Calu3 (cell line): ENCODE data around the gene SLC66A2. TPM values are rescaled to one million over a fixed set of nuclear protein-coding genes. Genes with fewer than 3 reads are reported as not detected.
"Not testable (repeated sequence)": the region's sequence is repeated elsewhere in the genome, so short reads cannot be mapped to it uniquely, and the experiment has no call there.

ENCODE experiments used
- BruUV-seq: library from RNA; stranded (reverse); fragments of 400-500 nt; replicated peaks from 2 replicates; lab custom pipeline; 2021; lab: Mats Ljungman, UMichigan
- CTCF ChIA-PET: fragments of 300-600 bp; sonication (Branson Sonifier 250); formaldehyde crosslinking; loops from one replicate; lab custom pipeline; 2022; ENCODE audit warnings: antibody characterized with exemption; lab: Charles Lee
- DNase-seq: peaks from one replicate; pipeline ENCODE4 v3.0.0; 2022
- H3K27ac Mint-ChIP-seq: one replicate; pipeline ENCODE4 v1.8.0; 2022; ENCODE audit warnings: mixed read lengths; ENCODE audit not compliant: unreplicated experiment
- H3K27me3 Mint-ChIP-seq: one replicate; pipeline ENCODE4 v1.8.0; 2022; ENCODE audit warnings: mixed read lengths; ENCODE audit not compliant: unreplicated experiment
- H3K36me3 Mint-ChIP-seq: one replicate; pipeline ENCODE4 v1.8.0; 2022; ENCODE audit warnings: mild to moderate bottlenecking, moderate library complexity, mixed read lengths; ENCODE audit not compliant: insufficient read depth, unreplicated experiment
- H3K4me1 Mint-ChIP-seq: one replicate; pipeline ENCODE4 v1.8.0; 2022; ENCODE audit warnings: mild to moderate bottlenecking, low read depth, mixed read lengths; ENCODE audit not compliant: unreplicated experiment
- H3K4me3 Mint-ChIP-seq: one replicate; pipeline ENCODE4 v1.8.0; 2022; ENCODE audit warnings: mild to moderate bottlenecking, low read depth, moderate library complexity, mixed read lengths; ENCODE audit not compliant: unreplicated experiment
- H3K9me3 Mint-ChIP-seq: one replicate; pipeline ENCODE4 v1.8.0; 2022; ENCODE audit warnings: low read depth, mixed read lengths; ENCODE audit not compliant: unreplicated experiment
- CTCF ChIP-seq: fragments of 200-600 bp; IDR thresholded peaks from one replicate; pipeline ENCODE4 v1.8.0; 2022; ENCODE audit warnings: antibody characterized with exemption; ENCODE audit not compliant: unreplicated experiment
- intact Hi-C: fragments of 100-400 bp; cut with micrococcal nuclease; formaldehyde crosslinking; loops from one replicate; pipeline ENCODE4 v1.10.0; 2022; ENCODE audit not compliant: unreplicated experiment
- total RNA-seq: library from RNA; stranded (reverse); gene quantifications from 2 replicates; pipeline ENCODE4 v1.2.3, GENCODE V29; 2022

Gene SLC66A2
- total RNA-seq, 1 experiment from 2014 or later = 19.5 TPM

GRCh38 chr18:79878741-79879378 is 72.6 kb downstream of the SLC66A2 start:
- no peak for TF ChIP-seq CTCF
- Mint-ChIP-seq H3K9me3 (no peaks in the 10 kb centered on the region), H3K27ac (no peak overlapping the region), H3K4me3 (no peak overlapping the region), H3K36me3 (no peaks in the 10 kb centered on the region), H3K4me1 (no peaks in the 10 kb centered on the region), H3K27me3 (peaks cover 13% of the 10 kb centered on the region)
- CTCF ChIA-PET = no interaction called here
- DNase-seq = no peak
- intact Hi-C loops = no loop called here
- BruUV-seq = no TSS peak

- H3K9me3 Mint-ChIP-seq, CTCF ChIA-PET, H3K36me3 Mint-ChIP-seq, H3K27ac Mint-ChIP-seq, H3K4me1 Mint-ChIP-seq, H3K4me3 Mint-ChIP-seq, BruUV-seq, intact Hi-C loops, DNase-seq: not testable (repeated sequence)
- peaks cover 13% of the 10 kb centered on the region for H3K27me3 Mint-ChIP-seq
Observed at GRCh38 chr18:79878246-79878645, 73.2 kb downstream of the SLC66A2 start.

- Mint-ChIP-seq H3K27ac (no peak overlapping the region), H3K27me3 (peaks cover 13% of the 10 kb centered on the region), H3K36me3 (no peaks in the 10 kb centered on the region), H3K4me3 (no peak overlapping the region), H3K4me1 (no peaks in the 10 kb centered on the region), H3K9me3 (no peaks in the 10 kb centered on the region)
- no peak for DNase-seq
- no TSS peak for BruUV-seq
- no peak for TF ChIP-seq CTCF
- CTCF ChIA-PET = no interaction called here
- intact Hi-C loops = no loop called here
Observed at GRCh38 chr18:79877163-79878091, 74.0 kb downstream of the SLC66A2 start.

- H3K27ac Mint-ChIP-seq = no peak overlapping the region
- peak; percentile 9 for DNase-seq
- intact Hi-C loops = no loop called here
- H3K27me3 Mint-ChIP-seq = peaks cover 13% of the 10 kb centered on the region
- CTCF ChIA-PET = no interaction called here
- no peaks in the 10 kb centered on the region for H3K9me3 Mint-ChIP-seq
- no peak overlapping the region for H3K4me3 Mint-ChIP-seq
- no peaks in the 10 kb centered on the region for H3K36me3 Mint-ChIP-seq
- no TSS peak for BruUV-seq
- TF ChIP-seq CTCF = no peak
- no peaks in the 10 kb centered on the region for H3K4me1 Mint-ChIP-seq
Observed at GRCh38 chr18:79876497-79876896, 75.0 kb downstream of the SLC66A2 start.
